ENCODE data around the gene CRYZL1.
"Not testable (repeated sequence)": the region's sequence is repeated elsewhere in the genome, so short reads cannot be mapped to it uniquely, and the experiment has no call there.

Gene CRYZL1

GRCh38 chr21:33640697-33641351 is 717 bp downstream of the CRYZL1 start:
- FAIRE-seq (no peak), DNase-seq (ENCODE audit: low spot score) (no peak)

DNA sequence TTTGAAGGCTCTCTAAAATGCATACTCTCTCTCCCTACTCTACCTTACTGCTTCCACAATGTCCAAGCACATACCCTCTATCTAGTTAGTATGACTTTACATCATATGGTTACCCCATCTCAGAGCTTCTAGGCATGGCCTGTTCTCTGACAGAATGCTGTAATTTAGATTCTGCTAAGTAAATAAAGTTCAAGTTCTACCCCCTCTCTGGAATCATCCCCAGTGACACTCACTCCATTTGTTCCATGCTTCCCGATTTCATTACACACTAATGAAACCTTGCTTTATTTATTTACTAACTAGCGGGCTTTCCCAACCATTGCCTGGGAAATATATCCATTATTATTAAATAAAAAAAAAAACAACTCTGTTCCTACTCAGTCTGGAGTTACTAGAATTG is 7.3 kb downstream of the CRYZL1 start:
- FAIRE-seq (no peak), DNase-seq (ENCODE audit: low spot score) (no peak)

DNA sequence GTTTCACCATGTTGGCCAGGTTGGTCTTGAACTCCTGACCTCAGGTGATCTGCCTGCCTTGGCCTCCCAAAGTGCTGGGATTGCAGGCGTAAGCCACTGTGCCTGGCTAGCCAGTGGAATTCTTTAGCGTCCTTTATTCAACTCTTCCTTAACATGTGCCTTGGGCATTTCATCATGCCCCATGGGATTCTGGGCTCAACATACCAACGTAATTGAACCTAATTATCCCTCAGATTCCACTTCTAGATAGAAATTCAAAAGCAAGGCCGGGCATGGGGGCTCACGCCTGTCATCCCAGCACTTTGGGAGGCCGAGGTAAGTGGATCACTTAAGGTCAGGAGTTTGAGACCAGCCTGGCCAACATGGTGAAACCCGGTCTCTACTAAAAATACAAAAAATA is 15.4 kb downstream of the CRYZL1 start:
- DNase-seq (ENCODE audit: low spot score); FAIRE-seq: not testable (repeated sequence)

DNA sequence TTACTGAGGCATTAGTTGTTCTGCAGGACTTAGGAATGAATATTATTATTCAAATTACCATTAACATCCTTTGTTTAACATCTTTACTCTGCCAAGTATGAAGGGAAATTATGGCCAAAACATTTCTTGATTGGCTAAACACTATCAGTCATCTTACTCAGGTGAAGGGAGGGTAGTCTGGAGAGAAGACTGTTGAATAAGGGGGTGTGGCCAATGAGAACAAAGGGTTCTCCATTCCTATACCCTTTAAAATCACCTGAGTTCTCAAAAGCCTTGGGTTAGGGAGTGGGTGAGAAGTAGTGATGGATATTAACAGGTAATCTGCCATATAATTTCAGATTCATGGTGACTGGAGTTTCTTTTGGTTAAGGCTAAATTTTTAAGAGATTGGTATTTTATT is 19.3 kb downstream of the CRYZL1 start:
- FAIRE-seq (no peak), DNase-seq (ENCODE audit: low spot score) (no peak)

GRCh38 chr21:33619726-33620125 is 21.8 kb downstream of the CRYZL1 start:
- FAIRE-seq, result no peak
- no peak for DNase-seq (ENCODE audit: low spot score)

GRCh38 chr21:33618407-33618806 is 23.1 kb downstream of the CRYZL1 start:
- DNase-seq (ENCODE audit: low spot score), result no peak
- no peak for FAIRE-seq

- FAIRE-seq; DNase-seq (ENCODE audit: low spot score): not testable (repeated sequence)
Measured at GRCh38 chr21:33617565-33617964, 24.0 kb downstream of the CRYZL1 start.

DNA sequence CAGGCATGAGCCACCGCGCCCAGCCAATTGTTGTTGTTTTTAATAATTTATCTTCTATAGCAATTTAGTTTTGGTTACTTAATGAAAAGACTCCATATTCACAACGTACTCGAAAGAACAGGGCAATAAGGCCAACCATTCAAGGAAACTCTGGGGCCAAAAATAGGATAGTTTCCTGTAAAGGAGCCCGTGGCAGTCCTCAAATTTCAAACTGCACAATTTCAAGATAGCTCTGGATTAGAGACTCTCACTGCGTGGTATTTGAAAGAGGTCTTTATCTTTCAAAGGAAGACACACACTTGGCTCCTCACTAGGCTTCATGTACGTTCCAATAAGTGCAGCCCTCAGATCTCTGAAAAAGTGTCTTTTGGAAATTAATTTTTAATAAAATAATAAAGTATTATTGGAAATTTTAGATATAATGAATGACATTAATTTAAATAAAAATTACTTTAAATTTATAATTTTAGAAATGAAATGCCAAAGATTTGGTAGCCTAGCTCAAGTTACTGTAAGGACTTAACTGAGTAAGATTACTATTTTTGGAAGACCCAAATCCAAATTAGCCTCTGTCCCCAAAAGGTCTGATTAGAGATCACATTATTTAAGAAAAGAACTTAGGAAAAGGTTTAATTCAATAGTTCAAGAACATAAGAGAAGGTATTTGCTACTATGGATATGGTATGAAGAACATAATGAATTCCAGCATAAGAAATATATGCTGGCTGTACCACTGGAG is 30.4 kb downstream of the CRYZL1 start:
- DNase-seq (ENCODE audit: low spot score), result no peak
- no peak for FAIRE-seq

DNA sequence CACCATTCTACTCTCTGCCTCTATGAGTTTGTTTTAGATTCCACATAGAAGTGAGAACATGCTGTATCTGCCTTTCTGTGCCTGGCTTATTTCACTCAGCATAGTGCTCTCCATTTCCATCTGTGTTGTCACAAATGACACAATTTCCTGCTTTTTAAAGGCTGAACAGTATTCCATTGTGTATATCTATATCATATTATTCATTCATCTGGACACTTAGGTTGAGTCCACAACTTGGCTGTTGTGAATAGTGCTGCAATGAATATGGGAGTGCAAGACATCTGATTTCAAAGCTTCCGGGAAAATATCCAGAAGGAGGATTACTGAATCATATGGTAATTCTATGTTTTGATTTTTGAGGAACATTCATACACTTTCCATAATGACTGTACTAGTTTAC is 33.0 kb downstream of the CRYZL1 start:
- FAIRE-seq, result no peak
- DNase-seq (ENCODE audit: low spot score), result no peak

DNA sequence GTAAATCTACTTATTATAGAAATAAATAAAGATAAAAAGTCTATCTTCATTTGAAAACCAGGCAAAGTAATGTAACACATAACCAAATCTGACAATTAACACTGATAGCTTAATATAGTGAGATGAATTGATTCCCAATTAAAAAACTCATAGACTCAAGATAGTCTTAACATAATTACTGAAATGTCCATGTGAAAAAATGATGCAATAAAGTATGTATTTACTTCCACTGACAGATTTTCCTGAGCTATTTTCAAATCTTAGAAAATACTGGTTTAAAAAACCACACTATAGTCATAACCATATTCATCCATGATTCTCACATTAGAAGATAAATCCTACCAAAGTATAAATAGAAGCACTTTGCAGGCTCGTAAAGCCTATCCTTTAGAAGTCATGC is 43.5 kb downstream of the CRYZL1 start:
- DNase-seq (ENCODE audit: low spot score) (no peak), FAIRE-seq (no peak)

DNA sequence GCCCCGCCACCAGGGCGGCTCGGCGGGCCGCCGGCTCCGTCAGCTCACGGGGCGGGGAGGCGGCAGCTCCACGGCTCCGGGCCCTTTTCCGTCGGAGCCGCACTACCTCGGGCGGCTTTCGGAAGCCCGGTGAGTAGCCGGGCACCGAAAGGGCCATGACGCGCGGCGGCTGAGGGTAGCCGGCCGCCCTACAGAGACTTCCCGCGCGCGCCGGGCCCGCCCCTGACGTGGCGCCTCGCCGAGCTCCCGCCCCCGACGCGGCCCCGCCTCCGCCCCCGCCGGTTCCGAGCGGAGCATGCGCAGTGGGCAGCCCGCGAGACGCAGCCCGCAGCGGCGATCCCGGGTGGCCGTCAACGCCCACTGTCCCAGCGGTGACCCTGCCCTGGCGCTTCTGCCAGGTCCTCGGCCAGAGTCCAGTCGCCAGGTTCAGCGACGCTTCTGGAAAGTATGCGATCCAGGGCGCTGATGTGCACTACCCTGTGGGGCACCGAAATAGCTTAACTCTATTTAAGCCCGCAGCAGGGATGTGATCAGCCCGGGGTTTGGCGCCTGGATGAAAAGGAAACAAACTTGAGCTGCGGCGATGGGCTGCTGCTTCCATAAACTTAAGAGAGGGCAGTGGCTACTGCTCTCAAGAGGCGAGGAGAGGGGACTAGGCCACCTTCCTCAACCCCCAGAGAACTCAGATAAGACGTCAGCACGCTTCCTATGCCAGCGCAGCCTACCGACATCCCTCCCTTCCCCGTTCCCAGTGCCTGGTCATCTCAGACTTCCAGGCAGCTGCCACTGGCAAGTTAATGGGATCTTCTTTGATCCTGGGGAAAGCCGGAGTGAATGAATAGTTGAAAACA is 52.8 kb downstream of the CRYZL1 start, which contains the start of gene DONSON:
DONSON (minus strand) TSS at position 200 of the 851 bp plus-strand sequence; CDS start at position 157, 43 bp downstream.
- peak; percentile 83 for DNase-seq (ENCODE audit: low spot score)
- peak; percentile 14 for FAIRE-seq

DNA sequence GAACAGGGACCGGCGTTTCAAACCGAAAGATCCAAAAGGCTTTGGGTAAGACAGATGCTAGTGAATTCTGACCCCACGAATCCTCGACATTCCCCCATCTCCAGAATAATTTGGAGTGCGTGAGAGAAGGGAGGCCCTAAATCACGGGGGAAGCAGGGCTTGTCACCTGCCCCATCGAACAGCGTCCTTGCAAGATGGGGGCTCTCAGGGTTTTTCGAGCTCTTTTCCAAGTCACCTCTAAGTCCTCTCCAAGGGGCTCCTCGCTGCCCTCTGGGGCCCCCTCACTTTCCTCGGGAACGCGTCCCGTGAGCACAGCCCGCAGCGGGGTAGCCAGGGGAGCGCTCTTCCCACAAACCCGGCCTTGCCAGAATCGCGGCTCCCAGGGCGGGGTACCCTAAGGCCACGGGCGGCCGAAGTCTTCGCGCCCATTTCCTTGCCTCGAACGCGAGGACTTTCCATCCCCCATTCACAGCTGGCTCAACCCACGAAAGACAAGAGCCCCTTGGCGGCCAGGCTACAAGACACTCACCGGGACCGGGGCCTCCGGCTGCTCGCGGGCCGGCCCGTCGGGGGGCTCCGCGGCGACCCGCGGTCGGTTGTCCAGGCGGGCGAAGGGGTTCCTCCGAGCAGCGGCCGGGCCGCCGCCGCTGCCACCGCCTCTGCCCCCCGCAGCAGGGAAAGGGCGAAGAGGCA is 53.6 kb downstream of the CRYZL1 start:
- DNase-seq (ENCODE audit: low spot score) (no peak), FAIRE-seq (no peak)

- DNase-seq (ENCODE audit: low spot score) (no peak), FAIRE-seq (no peak)
Measured at GRCh38 chr21:33586927-33587326, 54.6 kb downstream of the CRYZL1 start.

DNA sequence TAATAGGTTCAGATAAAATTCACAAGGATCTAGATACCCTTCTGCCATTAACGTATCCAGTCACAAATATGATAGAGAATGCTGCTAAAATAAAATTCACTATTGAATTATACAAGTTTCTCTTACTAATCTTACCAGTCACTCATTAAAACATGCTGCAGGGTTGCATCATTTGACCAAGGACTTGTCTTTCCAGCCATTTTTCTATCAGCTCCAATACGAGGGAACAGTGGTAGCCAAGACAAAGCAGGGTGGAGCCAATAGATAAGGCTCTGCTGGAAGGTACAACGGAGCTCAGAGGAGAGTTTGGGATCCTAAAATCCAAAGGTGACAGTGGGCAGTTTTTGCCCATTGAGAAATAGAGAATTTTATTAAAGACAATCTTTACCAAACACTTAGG is 57.1 kb downstream of the CRYZL1 start:
- FAIRE-seq (no peak), DNase-seq (ENCODE audit: low spot score) (no peak)

DNA sequence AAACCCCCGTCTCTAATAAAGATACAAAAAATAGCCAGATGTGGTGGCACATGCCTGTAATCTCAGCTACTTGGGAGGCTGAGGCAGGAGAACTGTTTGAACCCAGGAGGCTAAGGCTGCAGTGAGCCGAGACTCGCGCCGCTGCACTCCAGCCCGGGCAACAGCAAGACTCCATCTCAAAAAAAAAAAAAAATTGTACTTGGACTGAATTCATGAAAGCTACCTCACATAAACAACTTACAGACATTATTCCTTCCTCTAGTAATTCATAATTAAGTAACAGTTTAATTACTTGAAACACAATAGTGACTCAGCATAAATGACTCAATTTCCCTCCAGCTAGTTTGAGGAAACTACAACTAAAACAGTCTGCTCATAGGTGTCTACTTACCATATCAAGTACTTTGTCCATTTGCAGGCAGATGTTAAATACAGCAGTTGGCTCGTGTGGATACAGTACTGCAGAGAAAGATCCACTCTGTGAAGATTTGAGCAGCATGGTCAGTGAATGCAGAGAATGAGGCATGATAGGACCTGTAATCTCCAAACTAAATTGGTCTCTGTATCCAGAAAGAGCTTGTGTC is 62.5 kb downstream of the CRYZL1 start:
- FAIRE-seq (no peak), DNase-seq (ENCODE audit: low spot score) (peak; percentile 10)

GRCh38 chr21:33578214-33578613 is 63.3 kb downstream of the CRYZL1 start:
- DNase-seq (ENCODE audit: low spot score) (peak; percentile 23), FAIRE-seq (peak; percentile 49)

- not testable (repeated sequence) for DNase-seq (ENCODE audit: low spot score); FAIRE-seq
Measured at GRCh38 chr21:33576741-33577141, 64.8 kb downstream of the CRYZL1 start.

DNA sequence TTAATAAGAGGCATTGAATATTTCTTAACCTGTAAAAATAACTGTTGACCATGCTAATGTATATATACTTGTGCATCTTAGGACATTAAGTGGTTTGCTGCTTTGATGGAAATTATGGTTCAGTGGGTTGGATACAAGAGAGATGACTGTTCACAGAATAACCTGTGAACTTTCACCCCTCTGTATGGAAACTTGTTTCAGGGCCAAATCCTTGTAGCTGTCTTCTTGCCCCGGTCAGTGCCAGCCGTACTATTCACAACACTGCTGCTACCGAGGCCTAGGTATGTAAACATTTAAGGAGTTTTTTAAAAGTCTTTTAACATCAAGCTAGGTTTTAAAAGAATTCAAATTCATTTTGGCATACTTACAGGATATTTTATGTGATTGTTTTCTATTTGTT is 69.2 kb downstream of the CRYZL1 start:
- DNase-seq (ENCODE audit: low spot score) (no peak), FAIRE-seq (no peak)

- FAIRE-seq (no peak), DNase-seq (ENCODE audit: low spot score) (peak; percentile 18)
Measured at GRCh38 chr21:33569991-33570390, 71.5 kb downstream of the CRYZL1 start.

DNA sequence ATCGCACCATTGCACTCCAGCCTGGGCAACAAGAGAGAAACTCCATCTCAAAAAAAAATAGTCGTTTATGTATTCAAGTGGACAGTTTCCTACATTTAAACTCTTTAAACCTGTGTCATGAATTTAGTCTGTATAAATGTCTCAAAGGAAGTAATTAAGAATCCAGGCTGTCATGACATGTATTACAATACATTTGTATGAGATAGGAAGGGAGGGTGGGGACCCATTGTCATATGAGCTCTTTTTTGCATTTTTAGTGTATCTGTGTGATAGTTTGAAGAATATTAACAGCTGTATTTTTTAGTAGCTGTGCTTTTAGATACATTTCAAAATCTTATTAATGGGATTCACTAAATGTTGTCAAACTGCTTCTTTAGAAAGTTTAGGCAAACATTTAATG is 73.1 kb downstream of the CRYZL1 start:
- DNase-seq (ENCODE audit: low spot score) (no peak), FAIRE-seq (no peak)

GRCh38 chr21:33567914-33568313 is 73.6 kb downstream of the CRYZL1 start:
- FAIRE-seq (no peak), DNase-seq (ENCODE audit: low spot score) (no peak)

All from RCC 7860 (cell line).